ENCODE results near the gene CACNA1E. TPM values are rescaled to one million over a fixed set of nuclear protein-coding genes. Genes with fewer than 3 reads are reported as not detected.

Gene CACNA1E
- total and polyA plus RNA-seq, 5 donors from 2014 or later: not detected

DNA sequence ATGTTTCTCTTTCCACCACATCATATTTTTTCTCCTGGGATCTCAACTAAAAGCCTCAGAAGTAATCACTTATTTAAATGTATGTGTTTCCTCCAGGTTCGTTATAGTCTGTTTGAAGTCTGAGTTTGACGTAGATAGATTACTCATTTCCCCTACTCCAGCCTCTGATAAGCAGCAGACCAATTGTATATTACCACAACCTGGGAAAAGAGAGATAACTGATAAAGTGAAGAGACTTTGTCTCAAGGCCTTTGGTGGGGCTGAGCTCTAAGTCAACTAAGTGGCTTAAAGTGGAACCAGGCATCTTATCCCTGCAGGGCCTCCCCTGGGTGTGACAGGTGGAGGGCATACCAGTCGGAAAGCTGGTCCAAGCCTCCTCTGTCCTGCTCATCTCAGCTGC is 34.9 kb upstream of the CACNA1E start:
- Histone ChIP-seq H3K27me3 (ENCODE audit: control insufficient read depth, insufficient read depth, low read length) (no peaks in the 10 kb centered on the region), H3K27ac (ENCODE audit: insufficient read depth, low read length, poor library complexity, severe bottlenecking) (no peak overlapping the region), H3K4me3 (ENCODE audit: low read depth, low read length) (no peak overlapping the region), H3K36me3 (ENCODE audit: control insufficient read depth, insufficient read depth, low read length) (no peaks in the 10 kb centered on the region), H3K9me3 (ENCODE audit: control insufficient read depth in 2 of 2, low read length in 2 of 2) (no peaks in the 10 kb centered on the region), H3K4me1 (ENCODE audit: control insufficient read depth, insufficient read depth, low read length, poor library complexity, severe bottlenecking) (no peaks in the 10 kb centered on the region)
- Mint-ChIP-seq H3K4me1 (no peaks in the 10 kb centered on the region), H3K27me3 (peaks cover 9% of the 10 kb centered on the region), H3K36me3 (no peaks in the 10 kb centered on the region), H3K27ac (no peak overlapping the region), H3K4me3 (no peak overlapping the region), H3K9me3 (peaks cover 0 to 3% (median 0%) of the 10 kb centered on the region in 7 donors)
- DNase-seq (no peak), ATAC-seq (ENCODE audit: low read depth in 2 of 2) (no peak)

DNA sequence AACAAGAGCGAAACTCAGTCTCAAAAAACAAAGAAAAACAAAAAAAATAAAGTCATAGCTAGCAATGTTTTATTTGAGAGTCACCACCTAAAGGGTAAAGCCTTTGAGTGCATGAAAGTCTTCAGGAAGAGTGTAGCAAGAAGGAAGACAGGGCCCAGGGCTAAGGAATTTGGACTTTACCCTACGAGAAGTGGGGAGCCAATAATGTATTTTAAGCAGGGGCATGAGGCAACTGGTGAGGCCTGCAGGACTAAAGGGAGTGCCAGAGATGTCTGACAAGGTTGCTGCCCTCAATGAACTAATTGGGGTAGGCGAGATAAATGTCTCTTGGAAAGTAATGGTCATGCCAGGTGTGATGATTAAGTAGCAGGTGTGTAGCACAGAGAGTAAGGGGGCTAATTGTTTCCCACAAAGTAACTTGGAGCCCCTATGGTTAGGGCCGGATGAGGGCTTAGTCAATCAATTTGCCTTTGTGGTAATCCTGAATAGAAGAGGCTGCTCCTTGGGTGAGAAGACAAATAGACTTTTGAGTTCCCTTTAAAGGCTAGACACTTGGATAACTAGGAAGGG is 31.6 kb upstream of the CACNA1E start:
- Mint-ChIP-seq H3K4me1 (no peaks in the 10 kb centered on the region), H3K27me3 (peaks cover 15% of the 10 kb centered on the region)

GRCh38 chr1:181452746-181453145 is 30.6 kb upstream of the CACNA1E start:
- H3K9me3 Mint-ChIP-seq: peaks cover 0 to 7% (median 2%) of the 10 kb centered on the region in 7 donors
- H3K27ac Mint-ChIP-seq: no peak overlapping the region
- no peak overlapping the region for H3K27ac ChIP-seq (ENCODE audit: insufficient read depth, low read length, poor library complexity, severe bottlenecking)
- no peaks in the 10 kb centered on the region for H3K27me3 ChIP-seq (ENCODE audit: control insufficient read depth, insufficient read depth, low read length)
- no peaks in the 10 kb centered on the region for H3K4me1 Mint-ChIP-seq
- ATAC-seq (ENCODE audit: low read depth in 2 of 2) (no peak), DNase-seq (no peak)
- no peaks in the 10 kb centered on the region for H3K4me1 ChIP-seq (ENCODE audit: control insufficient read depth, insufficient read depth, low read length, poor library complexity, severe bottlenecking)
- no peaks in the 10 kb centered on the region for H3K36me3 ChIP-seq (ENCODE audit: control insufficient read depth, insufficient read depth, low read length)
- no peak overlapping the region for H3K4me3 ChIP-seq (ENCODE audit: low read depth, low read length)
- H3K27me3 Mint-ChIP-seq: peaks cover 15% of the 10 kb centered on the region
- H3K36me3 Mint-ChIP-seq: no peaks in the 10 kb centered on the region
- H3K4me3 Mint-ChIP-seq: no peak overlapping the region
- no peaks in the 10 kb centered on the region for H3K9me3 ChIP-seq (ENCODE audit: control insufficient read depth in 2 of 2, low read length in 2 of 2)

More for the DNA sequence above, 31.6 kb upstream of the CACNA1E start:
- Histone ChIP-seq H3K9me3 (ENCODE audit: control insufficient read depth in 2 of 2, low read length in 2 of 2) (no peaks in the 10 kb centered on the region), H3K4me1 (ENCODE audit: control insufficient read depth, insufficient read depth, low read length, poor library complexity, severe bottlenecking) (no peaks in the 10 kb centered on the region), H3K36me3 (ENCODE audit: control insufficient read depth, insufficient read depth, low read length) (no peaks in the 10 kb centered on the region), H3K27ac (ENCODE audit: insufficient read depth, low read length, poor library complexity, severe bottlenecking) (no peak overlapping the region), H3K27me3 (ENCODE audit: control insufficient read depth, insufficient read depth, low read length) (no peaks in the 10 kb centered on the region), H3K4me3 (ENCODE audit: low read depth, low read length) (no peak overlapping the region)
- Mint-ChIP-seq H3K4me3 (no peak overlapping the region), H3K27ac (no peak overlapping the region), H3K9me3 (peaks cover 0 to 3% (median 0%) of the 10 kb centered on the region in 7 donors), H3K36me3 (no peaks in the 10 kb centered on the region)
- ATAC-seq (ENCODE audit: low read depth in 2 of 2): no peak
- no peak for DNase-seq

DNA sequence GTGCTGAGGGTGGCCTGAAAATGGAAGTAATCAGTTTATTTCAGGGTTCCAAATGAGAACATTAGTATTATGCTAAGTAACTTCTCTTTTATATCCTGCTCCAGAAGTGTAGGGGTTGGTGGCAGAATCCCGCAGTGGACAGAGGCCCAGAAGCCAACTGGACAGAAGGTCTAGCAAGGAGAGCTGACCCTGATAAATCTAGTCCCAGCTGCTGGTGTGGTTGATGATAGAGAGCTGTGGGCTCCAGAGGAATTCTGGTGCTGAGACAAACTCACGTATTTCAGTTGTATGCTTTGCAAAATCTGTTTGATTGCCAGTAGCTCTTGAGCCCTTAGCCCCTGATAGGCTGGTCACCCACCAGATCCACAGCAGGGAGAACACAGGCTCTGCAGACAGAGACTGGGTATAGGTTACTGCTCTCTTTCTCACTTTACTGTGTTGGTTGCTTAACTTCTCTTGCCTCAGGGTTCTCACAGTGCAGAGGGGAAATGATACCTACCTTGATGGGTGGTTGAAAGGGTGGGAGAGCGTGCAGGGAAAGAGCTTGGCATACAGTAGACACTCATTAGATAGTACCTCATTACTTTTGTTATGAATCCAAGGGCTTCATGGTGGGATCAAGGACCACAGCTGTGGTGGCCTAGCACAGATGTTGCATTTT is 29.6 kb upstream of the CACNA1E start:
- Histone ChIP-seq H3K27ac (ENCODE audit: insufficient read depth, low read length, poor library complexity, severe bottlenecking) (no peak overlapping the region), H3K36me3 (ENCODE audit: control insufficient read depth, insufficient read depth, low read length) (no peaks in the 10 kb centered on the region), H3K4me1 (ENCODE audit: control insufficient read depth, insufficient read depth, low read length, poor library complexity, severe bottlenecking) (no peaks in the 10 kb centered on the region), H3K4me3 (ENCODE audit: low read depth, low read length) (no peak overlapping the region), H3K9me3 (ENCODE audit: control insufficient read depth in 2 of 2, low read length in 2 of 2) (no peaks in the 10 kb centered on the region), H3K27me3 (ENCODE audit: control insufficient read depth, insufficient read depth, low read length) (no peaks in the 10 kb centered on the region)
- Mint-ChIP-seq H3K27me3 (peaks cover 11% of the 10 kb centered on the region), H3K4me3 (no peak overlapping the region), H3K36me3 (no peaks in the 10 kb centered on the region), H3K27ac (no peak overlapping the region), H3K9me3 (peaks cover 0 to 7% (median 2%) of the 10 kb centered on the region in 7 donors), H3K4me1 (no peaks in the 10 kb centered on the region)
- DNase-seq (no peak), ATAC-seq (ENCODE audit: low read depth in 2 of 2) (no peak)

- H3K27ac Mint-ChIP-seq: no peak overlapping the region
- no peak overlapping the region for H3K4me3 ChIP-seq (ENCODE audit: low read depth, low read length)
- H3K36me3 ChIP-seq (ENCODE audit: control insufficient read depth, insufficient read depth, low read length): no peaks in the 10 kb centered on the region
- no peaks in the 10 kb centered on the region for H3K9me3 ChIP-seq (ENCODE audit: control insufficient read depth in 2 of 2, low read length in 2 of 2)
- no peak for DNase-seq
- no peak overlapping the region for H3K4me3 Mint-ChIP-seq
- H3K4me1 ChIP-seq (ENCODE audit: control insufficient read depth, insufficient read depth, low read length, poor library complexity, severe bottlenecking): no peaks in the 10 kb centered on the region
- H3K36me3 Mint-ChIP-seq: no peaks in the 10 kb centered on the region
- ATAC-seq (ENCODE audit: low read depth in 2 of 2): no peak
- H3K27me3 ChIP-seq (ENCODE audit: control insufficient read depth, insufficient read depth, low read length): no peaks in the 10 kb centered on the region
- H3K27me3 Mint-ChIP-seq: peaks cover 6% of the 10 kb centered on the region
- H3K9me3 Mint-ChIP-seq: peaks cover 0 to 7% (median 2%) of the 10 kb centered on the region in 7 donors
- no peaks in the 10 kb centered on the region for H3K4me1 Mint-ChIP-seq
- no peak overlapping the region for H3K27ac ChIP-seq (ENCODE audit: insufficient read depth, low read length, poor library complexity, severe bottlenecking)
Observed at GRCh38 chr1:181456551-181456950, 26.8 kb upstream of the CACNA1E start.

DNA sequence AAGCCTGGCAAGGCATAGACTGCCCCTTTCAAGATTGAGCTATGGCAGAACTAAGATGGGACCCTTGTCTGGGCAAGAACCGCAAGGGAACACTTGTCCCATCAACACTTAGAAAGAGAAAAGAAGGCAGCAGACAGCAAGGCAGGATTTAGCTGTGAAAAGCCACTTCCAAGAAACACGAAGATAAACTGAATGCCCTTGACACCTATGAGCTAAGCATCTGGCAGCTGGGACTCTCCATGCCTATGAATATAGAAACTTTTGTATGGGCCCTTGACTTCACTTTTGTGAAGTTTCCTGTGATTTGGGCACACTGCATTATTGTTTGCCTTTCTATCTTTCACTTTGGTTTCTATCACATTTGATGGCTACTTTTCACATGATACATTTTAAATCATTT is 24.9 kb upstream of the CACNA1E start:
- H3K27me3 ChIP-seq (ENCODE audit: control insufficient read depth, insufficient read depth, low read length): no peaks in the 10 kb centered on the region
- peaks cover 0 to 7% (median 2%) of the 10 kb centered on the region in 7 donors for H3K9me3 Mint-ChIP-seq
- no peak for ATAC-seq (ENCODE audit: low read depth in 2 of 2)
- H3K4me1 ChIP-seq (ENCODE audit: control insufficient read depth, insufficient read depth, low read length, poor library complexity, severe bottlenecking): no peaks in the 10 kb centered on the region
- no peak overlapping the region for H3K27ac Mint-ChIP-seq
- no peak overlapping the region for H3K4me3 ChIP-seq (ENCODE audit: low read depth, low read length)
- no peak overlapping the region for H3K4me3 Mint-ChIP-seq
- DNase-seq: no peak
- H3K36me3 Mint-ChIP-seq: no peaks in the 10 kb centered on the region
- H3K27me3 Mint-ChIP-seq: peaks cover 6% of the 10 kb centered on the region
- H3K27ac ChIP-seq (ENCODE audit: insufficient read depth, low read length, poor library complexity, severe bottlenecking): no peak overlapping the region
- H3K9me3 ChIP-seq (ENCODE audit: control insufficient read depth in 2 of 2, low read length in 2 of 2): no peaks in the 10 kb centered on the region
- no peaks in the 10 kb centered on the region for H3K4me1 Mint-ChIP-seq
- H3K36me3 ChIP-seq (ENCODE audit: control insufficient read depth, insufficient read depth, low read length): no peaks in the 10 kb centered on the region

DNA sequence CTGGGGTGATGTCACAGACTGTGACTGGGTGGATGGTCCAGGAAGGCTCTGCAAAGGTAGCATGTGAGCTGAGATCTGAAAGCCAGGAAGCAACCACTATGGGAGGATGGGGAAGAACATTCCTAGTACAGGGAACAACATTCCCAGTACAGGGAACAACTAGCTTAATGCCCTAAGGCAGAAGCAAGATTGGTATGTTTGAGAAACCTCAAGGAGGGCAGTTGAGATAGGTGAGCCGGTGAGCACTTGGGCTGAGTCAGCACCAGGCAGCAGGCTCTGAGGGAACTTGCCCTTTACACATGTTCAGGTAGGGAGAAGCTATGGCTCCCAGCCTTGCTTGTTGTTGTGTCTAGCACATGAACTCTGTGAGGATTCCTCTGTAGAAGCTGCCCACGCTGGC is 24.2 kb upstream of the CACNA1E start:
- no peaks in the 10 kb centered on the region for H3K4me1 Mint-ChIP-seq
- peaks cover 0 to 7% (median 2%) of the 10 kb centered on the region in 7 donors for H3K9me3 Mint-ChIP-seq
- Histone ChIP-seq H3K4me3 (ENCODE audit: low read depth, low read length) (no peak overlapping the region), H3K4me1 (ENCODE audit: control insufficient read depth, insufficient read depth, low read length, poor library complexity, severe bottlenecking) (no peaks in the 10 kb centered on the region), H3K36me3 (ENCODE audit: control insufficient read depth, insufficient read depth, low read length) (no peaks in the 10 kb centered on the region), H3K27me3 (ENCODE audit: control insufficient read depth, insufficient read depth, low read length) (no peaks in the 10 kb centered on the region), H3K27ac (ENCODE audit: insufficient read depth, low read length, poor library complexity, severe bottlenecking) (no peak overlapping the region), H3K9me3 (ENCODE audit: control insufficient read depth in 2 of 2, low read length in 2 of 2) (no peaks in the 10 kb centered on the region)
- no peak overlapping the region for H3K27ac Mint-ChIP-seq
- H3K27me3 Mint-ChIP-seq: peaks cover 9% of the 10 kb centered on the region
- DNase-seq: no peak
- no peak for ATAC-seq (ENCODE audit: low read depth in 2 of 2)
- H3K36me3 Mint-ChIP-seq: no peaks in the 10 kb centered on the region
- no peak overlapping the region for H3K4me3 Mint-ChIP-seq

DNA sequence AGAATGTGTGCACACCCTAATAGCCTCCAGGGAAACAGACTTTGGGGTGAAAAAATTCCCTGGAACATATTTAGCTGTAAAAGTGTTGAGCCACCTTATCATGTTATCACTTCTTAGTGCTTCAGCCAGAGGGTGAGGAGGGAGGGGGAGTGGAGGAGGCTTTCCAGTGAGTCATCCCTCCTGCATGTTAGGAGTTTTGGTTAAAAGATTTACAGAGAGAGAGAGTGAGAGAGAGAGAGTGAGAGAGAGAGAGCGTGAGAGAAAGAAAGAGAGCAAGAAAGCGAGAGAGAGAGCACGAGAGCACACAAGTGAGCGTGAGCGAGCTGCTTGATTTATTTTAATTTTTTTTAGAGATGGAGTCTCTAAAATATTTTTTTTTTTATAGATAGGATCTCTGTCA is 13.5 kb upstream of the CACNA1E start:
- no peak for ATAC-seq (ENCODE audit: low read depth in 2 of 2)
- H3K4me3 Mint-ChIP-seq: no peak overlapping the region

More for the DNA sequence above, 13.5 kb upstream of the CACNA1E start:
- H3K36me3 Mint-ChIP-seq: no peaks in the 10 kb centered on the region
- H3K4me3 ChIP-seq (ENCODE audit: low read depth, low read length): no peak overlapping the region
- no peak overlapping the region for H3K27ac ChIP-seq (ENCODE audit: insufficient read depth, low read length, poor library complexity, severe bottlenecking)
- H3K27me3 ChIP-seq (ENCODE audit: control insufficient read depth, insufficient read depth, low read length): peaks cover 10% of the 10 kb centered on the region
- H3K27me3 Mint-ChIP-seq: peaks cover 18% of the 10 kb centered on the region
- no peaks in the 10 kb centered on the region for H3K9me3 ChIP-seq (ENCODE audit: control insufficient read depth in 2 of 2, low read length in 2 of 2)
- no peaks in the 10 kb centered on the region for H3K9me3 Mint-ChIP-seq
- H3K4me1 Mint-ChIP-seq: no peaks in the 10 kb centered on the region
- H3K27ac Mint-ChIP-seq: no peak overlapping the region
- H3K4me1 ChIP-seq (ENCODE audit: control insufficient read depth, insufficient read depth, low read length, poor library complexity, severe bottlenecking): no peaks in the 10 kb centered on the region
- no peaks in the 10 kb centered on the region for H3K36me3 ChIP-seq (ENCODE audit: control insufficient read depth, insufficient read depth, low read length)
- DNase-seq: no peak
